D721Med (cell line): ENCODE measurements around the gene SERPINB10.
A peak's percentile ranks its signal among the peaks of the same experiment; 100 is the strongest.

Experiments used
- DNase-seq: peaks from one replicate; pipeline ENCODE4 v3.0.0; 2011; ENCODE audit warnings: low spot score; ENCODE audit not compliant: insufficient read length
- FAIRE-seq: peaks from 2 replicates; lab custom pipeline; 2011; peaks lifted over from hg19 to GRCh38; lab: Jason Lieb, UNC
- CTCF ChIP-seq: IDR thresholded peaks from 2 replicates; pipeline ENCODE4 v1.5.1; 2012; ENCODE audit warnings: mild to moderate bottlenecking, control low read depth; ENCODE audit not compliant: insufficient read depth; ENCODE audit errors: missing control alignments

SERPINB10 gene

GRCh38 chr18:63890950-63891304, 16.8 kb upstream of the SERPINB10 start:
- TF ChIP-seq CTCF, result peak; percentile 51
- peak; percentile 31 for DNase-seq
- peak; percentile 100 for FAIRE-seq

- DNase-seq (no peak), FAIRE-seq (no peak)
- TF ChIP-seq CTCF, result no peak
These were observed 15.2 kb upstream of the SERPINB10 start for GRCh38 chr18:63892566-63892965.

- no peak for FAIRE-seq
- no peak for DNase-seq
- no peak for TF ChIP-seq CTCF
These were observed 13.5 kb upstream of the SERPINB10 start for GRCh38 chr18:63894106-63894772.

- DNase-seq (no peak), FAIRE-seq (no peak)
- TF ChIP-seq CTCF, result no peak
These were observed 12.6 kb upstream of the SERPINB10 start for GRCh38 chr18:63895190-63895589.

- DNase-seq (no peak), FAIRE-seq (no peak)
- no peak for TF ChIP-seq CTCF
These were observed 10.7 kb upstream of the SERPINB10 start for GRCh38 chr18:63897072-63897471.

- FAIRE-seq (peak; percentile 96), DNase-seq (no peak)
- no peak for TF ChIP-seq CTCF
These were observed 8.6 kb upstream of the SERPINB10 start for GRCh38 chr18:63899206-63899605.

GRCh38 chr18:63903851-63904570, 3.7 kb upstream of the SERPINB10 start:
- TF ChIP-seq CTCF, result no peak
- no peak for DNase-seq
- FAIRE-seq, result peak; percentile 32
